Measurements from ENCODE around the gene PRDM16. TPM values are rescaled to one million over a fixed set of nuclear protein-coding genes. Genes with fewer than 3 reads are reported as not detected.
A peak's percentile ranks its signal among the peaks of the same experiment; 100 is the strongest.

Gene PRDM16
- total and polyA plus RNA-seq, 2 of the 8 experiments (the other 6 are each of a cell fraction or from before 2014, with no cell fraction given) = 0.39 to 0.43 TPM

- POLR2A ChIA-PET (ENCODE audit: partially characterized antibody) = no interaction called here
- no peak overlapping the region for H4K91ac ChIP-seq (replicated peaks; ENCODE audit: insufficient read length, low read length)
- H2BK5ac ChIP-seq (ENCODE audit: low read depth, low read length) = no peak overlapping the region
- FAIRE-seq (no peak), DNase-seq (ENCODE audit: low read depth in 1 of 2, low spot score in 2 of 2) (peak in 1 of 2 experiments; percentile 51)
- H2BK12ac ChIP-seq (ENCODE audit: low read depth, low read length) = no peak overlapping the region
- no peak overlapping the region for H2BK15ac ChIP-seq (ENCODE audit: low read length)
- H3K4me3 ChIP-seq (ENCODE audit: extremely low read depth in 1 of 4, insufficient read depth in 2 of 4, low read depth in 3 of 4, low read length in 4 of 4) = no peak overlapping the region
- peak overlapping the region in 1 of 2 experiments; percentile 75; a peak in 1 of 4 replicates for H3K4me2 ChIP-seq (ENCODE audit: insufficient read depth in 1 of 2, low read depth in 2 of 2, low read length in 2 of 2)
- H3K4me1 ChIP-seq (replicated peaks in 1 of 4; ENCODE audit: control insufficient read depth in 3 of 4, insufficient read depth in 4 of 4, low read length in 3 of 4) = peaks cover 0 to 40% (median 28%) of the 10 kb centered on the region in 4 experiments; a peak in 6 of 7 replicates
- no peak overlapping the region for H3K9ac ChIP-seq (replicated peaks in 1 of 4; ENCODE audit: extremely low read depth in 1 of 4, low read depth in 3 of 4, low read length in 3 of 4)
- H2BK20ac ChIP-seq (ENCODE audit: low read length) = no peak overlapping the region
- CTCF ChIA-PET (ENCODE audit: partially characterized antibody) = interaction anchor here (0.7 kb wide), 1 partner anchor 13 kb away, joined by 3 read pairs; no protein-coding TSS in a partner anchor
- H4K20me1 ChIP-seq (replicated peaks in 1 of 2; ENCODE audit: control insufficient read depth in 1 of 2, insufficient read depth in 2 of 2, low read length in 2 of 2) = peaks cover 6 to 12% of the 10 kb centered on the region in 2 experiments
- H2AFZ ChIP-seq (ENCODE audit: low read length) = no peak overlapping the region
- H3K18ac ChIP-seq (ENCODE audit: extremely low read depth, low read length) = no peak overlapping the region
- no peak overlapping the region for H3K27ac ChIP-seq (ENCODE audit: low read depth, low read length)
- 82% methylated on average over 7 of the region's 12 CpGs; no CpG with 5 or more reads in 1 of the 2 experiments for WGBS, 2 experiments (ENCODE audit: extremely low coverage in 1 of 2, insufficient coverage in 1 of 2, insufficient read length in 1 of 2, insufficient replicate concordance in 2 of 2, low coverage in 1 of 2, low lambda C conversion rate in 2 of 2, missing lambda C conversion rate in 1 of 2)
- peaks cover 8% of the 10 kb centered on the region; the same call in 1 of the 2 replicates for H3K23me2 ChIP-seq (ENCODE audit: low read depth, low read length)
- H2AK5ac ChIP-seq (ENCODE audit: low read depth, low read length) = no peak overlapping the region
- no peaks in the 10 kb centered on the region; a peak in 1 of 4 replicates for H3K9me3 ChIP-seq (ENCODE audit: insufficient read depth in 2 of 2, low read depth in 1 of 2, low read length in 1 of 2)
- H3K56ac ChIP-seq (replicated peaks; ENCODE audit: insufficient read length, low read depth, low read length) = no peak overlapping the region
- H3K4ac ChIP-seq (replicated peaks; ENCODE audit: insufficient read length, low read depth, low read length) = no peak overlapping the region
- no peak overlapping the region for H4K5ac ChIP-seq (ENCODE audit: insufficient read length, low read depth, low read length)
- no peak overlapping the region for H2BK120ac ChIP-seq (replicated peaks; ENCODE audit: low read depth, low read length)
- H3K79me2 ChIP-seq (ENCODE audit: control insufficient read depth in 1 of 2, insufficient read depth in 2 of 2, low read length in 2 of 2) = no peaks in the 10 kb centered on the region
- H3K27me3 ChIP-seq (replicated peaks in 1 of 4; ENCODE audit: control insufficient read depth in 3 of 4, extremely low read depth in 1 of 4, insufficient read depth in 3 of 4, low read length in 3 of 4) = peaks cover 46 to 68% (median 55%) of the 10 kb centered on the region in 4 experiments
- no peak overlapping the region for H3K14ac ChIP-seq (ENCODE audit: insufficient read length)
- H3K79me1 ChIP-seq (ENCODE audit: low read depth, low read length) = no peaks in the 10 kb centered on the region
- no peak overlapping the region for H4K8ac ChIP-seq (ENCODE audit: extremely low read depth, insufficient read depth, low read length)
- no peak overlapping the region for H3K23ac ChIP-seq (ENCODE audit: insufficient read length)
- H3K36me3 ChIP-seq (ENCODE audit: control insufficient read depth in 2 of 4, insufficient read depth in 4 of 4, low read length in 3 of 4) = peaks cover 0 to 7% (median 0%) of the 10 kb centered on the region in 4 experiments; a peak in 1 of 8 replicates
- no peak for TF ChIP-seq SP4 (IDR thresholded peaks at IDR 0.05; ENCODE audit: low read length)
- no peak for TF ChIP-seq CTBP2 (IDR thresholded peaks at IDR 0.05; ENCODE audit: borderline replicate concordance, insufficient read depth, insufficient read length, low read length)
- TF ChIP-seq ASH2L (IDR thresholded peaks at IDR 0.05; ENCODE audit: low read length) = no peak
- TF ChIP-seq HDAC6 (IDR thresholded peaks at IDR 0.05; ENCODE audit: low read depth, low read length) = no peak
- no peak for TF ChIP-seq SIN3A (conservative IDR thresholded peaks at IDR 0.05 in 1 of 2, IDR thresholded peaks at IDR 0.05 in 1 of 2; ENCODE audit: low read depth in 1 of 2, low read length in 2 of 2)
- TF ChIP-seq EGR1 (IDR thresholded peaks at IDR 0.05; ENCODE audit: borderline replicate concordance, low read depth, low read length) = no peak
- TF ChIP-seq RNF2 (IDR thresholded peaks at IDR 0.05; ENCODE audit: borderline replicate concordance, low read depth, low read length, missing control alignments, poor library complexity, severe bottlenecking) = no peak
Observed at GRCh38 chr1:3074800-3075199, 5.8 kb downstream of the PRDM16 start.

All from H1 (cell line).